Suprapubic skin (tissue), 4 donors: ENCODE data around the gene IGFBP7. TPM values are rescaled to one million over a fixed set of nuclear protein-coding genes. Genes with fewer than 3 reads are reported as not detected.

Experiments used
- DNase-seq, 2 donors: peaks; one replicate each; pipeline ENCODE4 v3.0.0-alpha.2; 2019; ENCODE audit warnings: low spot score in 2 of 2
- H3K27ac ChIP-seq: fragments of 200-600 bp; sonication (generic); one replicate; pipeline ENCODE4 v1.5.1; 2019
- H3K27me3 ChIP-seq: fragments of 200-600 bp; sonication (generic); one replicate; pipeline ENCODE4 v1.5.1; 2019
- H3K36me3 ChIP-seq: fragments of 200-600 bp; sonication (generic); one replicate; pipeline ENCODE4 v1.5.1; 2019
- H3K4me1 ChIP-seq: fragments of 200-600 bp; sonication (generic); one replicate; pipeline ENCODE4 v1.5.1; 2019
- H3K4me3 ChIP-seq: fragments of 200-600 bp; sonication (generic); one replicate; pipeline ENCODE4 v1.5.1; 2019; ENCODE audit warnings: mild to moderate bottlenecking
- H3K9me3 ChIP-seq: fragments of 200-600 bp; sonication (generic); one replicate; pipeline ENCODE4 v1.5.1; 2019
- EP300 ChIP-seq: sonication (generic); formaldehyde crosslinking; IDR thresholded peaks from one replicate; pipeline ENCODE4 v1.6.1; 2017; ENCODE audit warnings: antibody characterized with exemption
- POLR2A ChIP-seq, 2 donors: fragments of 450-650 bp; IDR thresholded peaks; one replicate each; pipeline ENCODE4 v1.6.1; 2017; ENCODE audit warnings: antibody characterized with exemption in 2 of 2, mild to moderate bottlenecking in 2 of 2, moderate library complexity in 2 of 2
- POLR2AphosphoS5 ChIP-seq, 3 donors: sonication (generic); formaldehyde crosslinking; IDR thresholded peaks; one replicate each; pipeline ENCODE4 v1.6.1; 2017; ENCODE audit warnings: antibody characterized with exemption in 3 of 3
- WGBS: methylation state at CpG from one replicate; pipeline ENCODE4 v1.1.5; 2018; 5-methylcytosine and 5-hydroxymethylcytosine counted together
- total RNA-seq, 4 donors: library from RNA; depleted of rRNA; stranded (reverse); fragments of >200 nt; gene quantifications; one replicate each; pipeline ENCODE4 v1.1.0, GENCODE V29; 2016
- TF ChIP-seq, protein P1 (sequence below), 2 donors: fragments of 200-600 bp in 1 of 2; fragments of 450-650 bp in 1 of 2; sonication (generic) in 1 of 2; IDR thresholded peaks; one replicate each; pipeline ENCODE4 v1.5.1; 2016 to 2019; ENCODE audit warnings: antibody characterized with exemption in 2 of 2, mild to moderate bottlenecking in 1 of 2, moderate library complexity in 1 of 2

The IGFBP7 gene
- total RNA-seq, 4 donors from 2014 or later, result 85.3 to 152 (median 125) TPM

DNA sequence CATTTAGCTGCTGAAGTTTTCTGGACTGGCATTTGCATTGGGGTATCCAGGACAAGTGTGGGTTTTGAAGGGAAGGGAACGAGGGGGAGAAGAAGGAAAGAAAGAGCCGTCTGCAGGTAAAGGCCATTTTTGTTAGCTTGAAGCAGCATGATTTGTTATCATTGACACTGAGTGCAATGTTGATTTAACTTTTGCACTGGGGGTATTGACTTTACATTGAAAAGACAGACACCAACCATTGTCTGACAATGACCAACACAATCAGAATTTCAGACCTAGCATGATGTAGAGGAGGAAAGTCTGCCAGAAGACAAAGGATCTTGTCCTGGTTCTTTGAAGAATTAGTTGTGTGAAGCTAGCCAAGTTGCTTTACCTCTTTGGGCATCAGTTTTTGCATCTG lies 39.6 kb upstream of the IGFBP7 start:
- no peak for DNase-seq
- peaks cover 2% of the 10 kb centered on the region for H3K27me3 ChIP-seq
- TF ChIP-seq POLR2A (IDR thresholded peaks at IDR 0.05) (no peak), POLR2AphosphoS5 (IDR thresholded peaks at IDR 0.05) (no peak), EP300 (no peak)
- TF ChIP-seq, protein P1, sequence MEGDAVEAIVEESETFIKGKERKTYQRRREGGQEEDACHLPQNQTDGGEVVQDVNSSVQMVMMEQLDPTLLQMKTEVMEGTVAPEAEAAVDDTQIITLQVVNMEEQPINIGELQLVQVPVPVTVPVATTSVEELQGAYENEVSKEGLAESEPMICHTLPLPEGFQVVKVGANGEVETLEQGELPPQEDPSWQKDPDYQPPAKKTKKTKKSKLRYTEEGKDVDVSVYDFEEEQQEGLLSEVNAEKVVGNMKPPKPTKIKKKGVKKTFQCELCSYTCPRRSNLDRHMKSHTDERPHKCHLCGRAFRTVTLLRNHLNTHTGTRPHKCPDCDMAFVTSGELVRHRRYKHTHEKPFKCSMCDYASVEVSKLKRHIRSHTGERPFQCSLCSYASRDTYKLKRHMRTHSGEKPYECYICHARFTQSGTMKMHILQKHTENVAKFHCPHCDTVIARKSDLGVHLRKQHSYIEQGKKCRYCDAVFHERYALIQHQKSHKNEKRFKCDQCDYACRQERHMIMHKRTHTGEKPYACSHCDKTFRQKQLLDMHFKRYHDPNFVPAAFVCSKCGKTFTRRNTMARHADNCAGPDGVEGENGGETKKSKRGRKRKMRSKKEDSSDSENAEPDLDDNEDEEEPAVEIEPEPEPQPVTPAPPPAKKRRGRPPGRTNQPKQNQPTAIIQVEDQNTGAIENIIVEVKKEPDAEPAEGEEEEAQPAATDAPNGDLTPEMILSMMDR (IDR thresholded peaks at IDR 0.05), result no peak
- H3K4me1 ChIP-seq, result no peaks in the 10 kb centered on the region
- H3K27ac ChIP-seq, result no peak overlapping the region
- no peaks in the 10 kb centered on the region for H3K36me3 ChIP-seq
- H3K4me3 ChIP-seq, result no peak overlapping the region
- 49% methylated on average over 2 of the region's 2 CpGs for WGBS
- no peaks in the 10 kb centered on the region for H3K9me3 ChIP-seq

DNA sequence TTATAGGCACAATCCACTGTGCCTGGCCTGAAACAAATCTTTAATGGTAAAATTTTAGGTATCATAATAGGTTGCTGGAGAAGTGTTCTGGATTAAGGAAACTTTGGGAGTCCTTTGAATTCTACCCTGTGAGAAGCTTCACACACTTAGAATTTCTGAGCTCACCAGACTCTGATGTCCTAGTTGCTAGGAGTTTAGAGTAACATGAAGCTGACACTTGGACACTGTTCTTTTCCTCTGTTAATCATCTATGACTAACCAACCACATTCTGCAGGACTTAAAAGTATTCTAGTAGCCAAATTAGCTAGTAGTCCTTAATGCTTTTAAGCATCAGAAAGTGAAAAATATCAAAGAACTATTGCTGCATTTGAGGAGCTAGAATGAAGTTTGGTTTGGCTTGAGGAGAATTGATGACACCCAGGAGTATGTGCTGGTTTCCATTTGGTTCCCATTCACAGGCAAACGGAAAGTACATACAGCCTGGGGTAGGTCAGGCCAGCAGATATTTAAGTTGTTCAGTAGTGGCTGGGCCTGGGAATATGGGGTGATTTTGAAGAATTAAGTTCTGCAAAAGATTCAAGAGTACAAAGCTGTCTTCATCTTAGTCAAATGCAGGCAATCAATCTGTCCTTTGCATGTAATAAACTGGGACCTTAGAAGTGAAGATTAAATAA lies 38.8 kb upstream of the IGFBP7 start:
- Histone ChIP-seq H3K36me3 (no peaks in the 10 kb centered on the region), H3K4me3 (no peak overlapping the region), H3K27me3 (no peaks in the 10 kb centered on the region), H3K9me3 (no peaks in the 10 kb centered on the region), H3K4me1 (no peaks in the 10 kb centered on the region), H3K27ac (no peak overlapping the region)
- DNase-seq, result no peak
- WGBS, result 55% methylated on average over 1 of the region's 1 CpG
- no peak for TF ChIP-seq POLR2AphosphoS5 (IDR thresholded peaks at IDR 0.05)
- no peak for TF ChIP-seq POLR2A (IDR thresholded peaks at IDR 0.05)
- TF ChIP-seq, protein P1 (IDR thresholded peaks at IDR 0.05), result no peak
- TF ChIP-seq EP300, result no peak

DNA sequence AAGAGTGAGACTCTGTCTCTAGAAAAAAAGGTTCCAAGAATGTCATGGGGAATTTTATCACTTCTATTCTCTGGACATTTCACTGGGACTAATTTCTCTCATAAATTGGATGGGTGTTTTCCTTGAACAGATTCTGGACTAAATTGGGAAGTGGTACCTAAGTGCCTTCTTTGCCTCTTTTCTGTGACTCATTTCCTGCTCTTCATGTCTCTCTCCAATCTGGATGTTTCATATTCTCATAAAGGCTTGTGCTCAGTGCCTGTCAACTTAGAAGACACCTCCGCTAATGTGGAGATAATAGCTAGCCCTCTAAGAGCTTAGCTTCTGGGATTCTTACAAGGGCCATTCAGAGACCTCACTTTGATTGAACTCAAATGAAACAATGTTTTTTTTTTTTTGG lies 38.0 kb upstream of the IGFBP7 start:
- Histone ChIP-seq H3K9me3 (no peaks in the 10 kb centered on the region), H3K4me1 (no peaks in the 10 kb centered on the region), H3K27me3 (no peaks in the 10 kb centered on the region), H3K27ac (no peak overlapping the region), H3K36me3 (no peaks in the 10 kb centered on the region), H3K4me3 (no peak overlapping the region)
- 97% methylated on average over 1 of the region's 1 CpG for WGBS
- TF ChIP-seq, protein P1 (IDR thresholded peaks at IDR 0.05), result no peak
- no peak for TF ChIP-seq POLR2AphosphoS5 (IDR thresholded peaks at IDR 0.05)
- no peak for TF ChIP-seq POLR2A (IDR thresholded peaks at IDR 0.05)
- no peak for TF ChIP-seq EP300
- no peak for DNase-seq

DNA sequence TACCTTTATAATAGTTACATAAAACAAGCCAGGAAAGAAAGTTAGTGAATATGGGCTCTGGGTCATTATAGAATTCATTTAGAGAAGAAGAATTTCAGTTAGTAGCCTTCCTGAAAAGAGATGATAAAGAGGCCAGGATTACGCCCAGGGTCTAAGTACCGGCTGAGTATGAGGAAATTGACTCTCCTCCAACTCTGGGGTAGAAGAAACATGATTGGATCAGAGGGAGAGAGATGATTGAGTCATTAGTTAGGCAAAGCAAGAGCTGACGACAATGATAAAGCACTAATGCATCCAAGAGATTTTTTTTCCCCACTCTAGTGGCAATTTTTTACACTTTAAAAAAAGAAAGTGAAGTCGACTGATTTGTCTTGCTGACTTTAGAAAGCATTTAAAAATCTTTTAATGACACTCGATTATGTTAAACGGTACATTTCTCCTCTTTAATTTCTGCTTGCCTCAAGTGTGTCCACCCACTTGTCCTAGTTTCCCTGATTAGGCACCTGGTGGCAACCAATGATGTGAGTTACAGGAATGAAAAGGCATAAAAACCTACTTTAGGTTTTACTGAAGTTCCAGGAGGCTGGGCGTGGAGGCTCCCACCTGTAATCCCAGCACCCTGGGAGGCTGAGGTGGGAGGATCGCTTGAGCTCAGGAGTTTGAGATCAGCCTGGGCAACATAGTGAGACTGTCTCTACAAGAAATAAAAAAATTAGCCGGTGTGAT lies 37.3 kb upstream of the IGFBP7 start:
- no peak for DNase-seq
- Histone ChIP-seq H3K9me3 (no peaks in the 10 kb centered on the region), H3K27me3 (no peaks in the 10 kb centered on the region), H3K4me3 (no peak overlapping the region), H3K4me1 (no peaks in the 10 kb centered on the region), H3K27ac (no peak overlapping the region), H3K36me3 (no peaks in the 10 kb centered on the region)
- WGBS, result 79% methylated on average over 9 of the region's 9 CpGs
- TF ChIP-seq POLR2A (IDR thresholded peaks at IDR 0.05), result no peak
- TF ChIP-seq POLR2AphosphoS5 (IDR thresholded peaks at IDR 0.05), result no peak
- no peak for TF ChIP-seq EP300
- TF ChIP-seq, protein P1 (IDR thresholded peaks at IDR 0.05), result no peak

DNA sequence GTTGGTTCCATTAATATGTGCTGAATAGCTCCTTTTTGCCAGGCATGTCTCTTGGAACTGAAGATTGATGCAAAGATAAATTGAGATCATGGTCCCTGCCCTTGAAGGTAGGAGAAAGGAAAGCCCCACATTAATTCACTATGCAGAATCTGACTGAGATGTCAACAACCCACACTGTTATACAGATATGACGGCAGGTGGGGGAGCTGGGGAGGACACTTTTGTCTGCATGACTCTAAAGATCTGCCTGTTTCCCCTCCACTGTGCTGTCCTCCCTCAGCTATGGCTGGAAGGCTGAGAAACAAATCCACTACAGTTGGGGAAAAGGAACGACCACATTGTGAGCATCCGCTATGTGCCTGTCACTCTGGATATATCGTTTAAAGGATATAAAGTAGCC lies 36.3 kb upstream of the IGFBP7 start:
- TF ChIP-seq, protein P1 (IDR thresholded peaks at IDR 0.05), result no peak
- TF ChIP-seq EP300 (no peak), POLR2AphosphoS5 (IDR thresholded peaks at IDR 0.05) (no peak)
- Histone ChIP-seq H3K27ac (no peak overlapping the region), H3K9me3 (no peaks in the 10 kb centered on the region), H3K4me3 (no peak overlapping the region), H3K36me3 (no peaks in the 10 kb centered on the region), H3K27me3 (no peaks in the 10 kb centered on the region), H3K4me1 (no peaks in the 10 kb centered on the region)
- no peak for DNase-seq
- WGBS, result 96% methylated on average over 4 of the region's 4 CpGs
